ENCODE measurements around the gene FAM111B. TPM values are rescaled to one million over a fixed set of nuclear protein-coding genes. Genes with fewer than 3 reads are reported as not detected.

Gene FAM111B
- total and polyA plus RNA-seq, 11 donors = 0.18 to 4.8 (median 0.41) TPM; not detected in 4

- Histone ChIP-seq H3K27me3 (peaks cover 0 to 10% (median 0%) of the 10 kb centered on the region in 9 donors), H3K27ac (no peak overlapping the region), H3K9me3 (no peaks in the 10 kb centered on the region), H3K4me1 (peaks cover 0 to 4% (median 0%) of the 10 kb centered on the region in 12 donors), H3K4me3 (no peak overlapping the region), H3K36me3 (peaks cover 0 to 9% (median 0%) of the 10 kb centered on the region in 9 donors)
- no peak for DNase-seq
- WGBS, 4 donors = 64 to 71% (median 69%) methylated on average over 3 of the region's 3 CpGs
- ATAC-seq = no peak
- intact Hi-C loops (cut with DNase I) = loop anchor here in 7 of 10 donors (5.0 to 10.0 kb wide), 6 partner anchors 55 to 503 kb away; no protein-coding TSS in a partner anchor
- no peak for TF ChIP-seq POLR2A (IDR thresholded peaks at IDR 0.05)
- TF ChIP-seq CTCF (IDR thresholded peaks at IDR 0.05) = no peak
These were observed 50.4 kb downstream of the FAM111B start for GRCh38 chr11:59157433-59157832.

DNA sequence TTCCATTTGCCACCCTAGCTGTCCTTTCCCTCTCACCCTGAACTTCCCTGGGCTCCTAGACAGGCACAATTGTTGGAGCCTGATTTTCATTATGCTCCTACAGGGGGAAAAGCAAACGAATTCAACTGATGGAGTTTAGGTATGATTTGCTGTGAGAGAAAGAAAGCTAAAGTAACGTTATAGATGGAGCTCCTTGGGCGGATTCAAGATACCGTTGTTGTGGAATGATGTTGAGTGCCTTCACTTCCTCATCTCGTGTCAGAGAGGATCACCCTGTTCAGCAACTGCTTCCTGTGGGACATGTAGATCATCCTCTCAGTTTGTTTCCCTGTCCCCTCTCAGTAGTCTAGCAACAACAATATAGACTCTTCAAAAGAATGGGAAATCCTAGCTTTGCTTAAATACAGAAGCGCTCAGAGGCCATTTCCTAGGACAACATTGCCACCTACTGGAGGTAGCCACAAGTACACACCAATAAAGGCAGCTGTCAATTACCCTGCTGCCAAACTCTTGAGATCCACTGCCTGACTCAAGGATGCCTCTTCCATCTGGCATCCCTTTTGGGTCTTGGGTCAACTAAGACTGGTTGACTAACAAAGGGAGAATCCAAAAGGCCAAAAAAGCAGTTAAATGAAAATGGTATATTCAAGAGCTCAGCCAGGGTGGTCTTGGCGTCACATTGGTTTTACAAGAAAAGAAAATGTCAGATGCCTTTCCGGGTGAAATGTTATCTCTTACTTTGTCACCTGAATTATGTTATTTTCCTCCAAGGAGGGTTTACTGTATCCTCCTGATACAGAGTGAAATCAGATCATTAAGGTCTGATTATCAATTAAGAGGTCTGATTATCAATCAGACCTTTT, 51.4 kb downstream of the FAM111B start:
- peak in 3 of 5 donors; percentile 25 to 49 (median 36) for DNase-seq
- 32 to 43% (median 36%) methylated on average over 8 of the region's 8 CpGs for WGBS, 4 donors
- peak; percentile 52 to 86 (median 84) for ATAC-seq
- Histone ChIP-seq H3K4me1 (peaks cover 0 to 4% (median 0%) of the 10 kb centered on the region in 12 donors), H3K36me3 (no peaks in the 10 kb centered on the region), H3K27me3 (peaks cover 0 to 11% (median 0%) of the 10 kb centered on the region in 9 donors), H3K27ac (no peak overlapping the region), H3K9me3 (no peaks in the 10 kb centered on the region), H3K4me3 (no peak overlapping the region)
- TF ChIP-seq CTCF (IDR thresholded peaks at IDR 0.05) = peak; percentile 73 to 88 (median 80)
- no peak for TF ChIP-seq POLR2A (IDR thresholded peaks at IDR 0.05)
- intact Hi-C loops (cut with DNase I) = loop anchor here in 7 of 10 donors (5.0 to 10.0 kb wide), 6 partner anchors 56 to 504 kb away; no protein-coding TSS in a partner anchor

DNA sequence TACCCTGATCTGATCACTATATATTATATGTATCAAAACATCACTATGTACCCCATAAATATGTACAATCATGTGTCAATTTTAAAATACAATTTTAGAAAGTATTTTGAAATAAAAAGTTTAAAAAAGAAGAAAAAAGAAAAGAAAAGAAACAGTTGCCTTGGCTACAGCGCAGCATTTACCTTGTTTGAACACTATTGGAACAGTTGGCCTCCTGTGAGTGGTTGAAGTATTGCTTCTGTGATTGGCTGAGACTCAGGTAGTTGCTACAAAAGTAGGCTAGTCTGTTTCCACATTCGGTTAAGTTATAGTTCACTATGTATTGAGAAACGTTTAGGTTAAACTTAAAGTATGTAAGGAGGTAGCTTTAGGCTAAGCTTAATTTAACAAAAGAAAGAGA, 57.0 kb downstream of the FAM111B start:
- Histone ChIP-seq H3K27ac (no peak overlapping the region), H3K4me3 (no peak overlapping the region), H3K9me3 (no peaks in the 10 kb centered on the region), H3K4me1 (no peaks in the 10 kb centered on the region), H3K27me3 (peaks cover 0 to 31% (median 0%) of the 10 kb centered on the region in 9 donors), H3K36me3 (no peaks in the 10 kb centered on the region)
- DNase-seq (no peak), ATAC-seq (no peak)
- intact Hi-C loops (cut with DNase I) = no loop called here
- TF ChIP-seq CTCF (IDR thresholded peaks at IDR 0.05) (no peak), POLR2A (IDR thresholded peaks at IDR 0.05) (no peak)
- WGBS, 4 donors = 56 to 85% (median 70%) methylated on average over 3 of the region's 3 CpGs
